HEK293 (cell line): ENCODE data around the gene RASGRP3.

Experiments used
- CTCF ChIA-PET: fragments of 350-600 bp; formaldehyde crosslinking; extraction: SDS; loops from one replicate; lab custom pipeline; 2021; ENCODE audit warnings: antibody characterized with exemption; lab: Yijun Ruan, JAX
- POLR2A ChIA-PET: fragments of 300-600 bp; formaldehyde crosslinking; extraction: SDS; loops from one replicate; lab custom pipeline; 2020; ENCODE audit warnings: antibody characterized with exemption, inconsistent platforms; lab: Yijun Ruan, JAX
- H3K27ac ChIP-seq: fragments of 200-500 bp; sonication (Bioruptor generic); 2 replicates; pipeline ENCODE4 v1.5.1; 2014; ENCODE audit warnings: low read depth, low read length, control low read depth, inconsistent platforms; ENCODE audit errors: extremely low read depth
- H3K36me3 ChIP-seq, 2 experiments: fragments of 200-500 bp in 1 of 2; sonication (Bioruptor generic) in 1 of 2; 1 replicate in 1 of 2; 2 replicates in 1 of 2; pipeline ENCODE4 v1.5.1; 2014 to 2017; ENCODE audit warnings: inconsistent platforms in 2 of 2, low read length in 2 of 2; ENCODE audit not compliant: control insufficient read depth in 2 of 2, insufficient read depth in 1 of 2
- H3K4me1 ChIP-seq: fragments of 200-500 bp; sonication (Bioruptor generic); 2 replicates; pipeline ENCODE4 v1.5.1; 2014; ENCODE audit warnings: mild to moderate bottlenecking, low read length, inconsistent platforms; ENCODE audit not compliant: control insufficient read depth, insufficient read depth
- H3K4me3 ChIP-seq: 2 replicates; pipeline ENCODE4 v1.5.1; 2011; ENCODE audit warnings: low read depth, mild to moderate bottlenecking, control low read depth, low read length, moderate library complexity
- H3K9me3 ChIP-seq: fragments of 200-500 bp; sonication (Bioruptor generic); 2 replicates; pipeline ENCODE4 v1.5.1; 2014; ENCODE audit warnings: low read depth, low read length, inconsistent platforms; ENCODE audit not compliant: control insufficient read depth, insufficient read depth
- AEBP2 ChIP-seq: fragments of 450-650 bp; formaldehyde crosslinking; IDR thresholded peaks from 2 replicates; pipeline ENCODE4 v1.5.1; 2016; ENCODE audit warnings: missing biosample characterization, missing genetic modification characterization, borderline replicate concordance
- PRDM4 ChIP-seq: fragments of 450-650 bp; formaldehyde crosslinking; IDR thresholded peaks from 2 replicates; pipeline ENCODE4 v1.5.1; 2017; ENCODE audit warnings: missing biosample characterization, missing genetic modification characterization
- ZBTB7A ChIP-seq: fragments of 450-650 bp; formaldehyde crosslinking; IDR thresholded peaks from 2 replicates; pipeline ENCODE4 v1.5.1; 2016; ENCODE audit warnings: low read depth, missing biosample characterization, missing genetic modification characterization
- ZNF10 ChIP-seq: fragments of 450-650 bp; formaldehyde crosslinking; IDR thresholded peaks from 2 replicates; pipeline ENCODE4 v1.5.1; 2017; ENCODE audit warnings: missing biosample characterization, missing genetic modification characterization
- ZNF132 ChIP-seq: fragments of 450-650 bp; formaldehyde crosslinking; IDR thresholded peaks from 2 replicates; pipeline ENCODE4 v1.5.1; 2017; ENCODE audit warnings: missing biosample characterization, missing genetic modification characterization, borderline replicate concordance
- ZNF138 ChIP-seq: fragments of 450-650 bp; formaldehyde crosslinking; IDR thresholded peaks from 2 replicates; pipeline ENCODE4 v1.5.1; 2016; ENCODE audit warnings: missing biosample characterization, missing genetic modification characterization, borderline replicate concordance
- ZNF211 ChIP-seq: fragments of 450-650 bp; formaldehyde crosslinking; IDR thresholded peaks from 2 replicates; pipeline ENCODE4 v1.5.1; 2016; ENCODE audit warnings: low read depth, missing biosample characterization, missing genetic modification characterization
- ZNF223 ChIP-seq: fragments of 450-650 bp; formaldehyde crosslinking; IDR thresholded peaks from 2 replicates; pipeline ENCODE4 v1.5.1; 2016; ENCODE audit warnings: missing biosample characterization, missing genetic modification characterization
- ZNF302 ChIP-seq: fragments of 450-650 bp; formaldehyde crosslinking; IDR thresholded peaks from 2 replicates; pipeline ENCODE4 v1.5.1; 2016; ENCODE audit warnings: missing biosample characterization, missing genetic modification characterization, low read depth
- ZNF311 ChIP-seq: fragments of 450-650 bp; formaldehyde crosslinking; IDR thresholded peaks from 2 replicates; pipeline ENCODE4 v1.5.1; 2017; ENCODE audit warnings: missing biosample characterization, missing genetic modification characterization, borderline replicate concordance
- ZNF37A ChIP-seq: fragments of 450-650 bp; IDR thresholded peaks from 2 replicates; pipeline ENCODE4 v1.5.1; 2018; ENCODE audit warnings: missing biosample characterization, missing genetic modification characterization
- ZNF433 ChIP-seq: fragments of 450-650 bp; formaldehyde crosslinking; IDR thresholded peaks from 2 replicates; pipeline ENCODE4 v1.5.1; 2016; ENCODE audit warnings: missing biosample characterization, missing genetic modification characterization, low read depth
- ZNF561 ChIP-seq: fragments of 450-650 bp; IDR thresholded peaks from 2 replicates; pipeline ENCODE4 v1.5.1; 2018; ENCODE audit warnings: missing biosample characterization, missing genetic modification characterization, borderline replicate concordance
- ZNF621 ChIP-seq: fragments of 450-650 bp; formaldehyde crosslinking; IDR thresholded peaks from 2 replicates; pipeline ENCODE4 v1.5.1; 2017; ENCODE audit warnings: missing biosample characterization, missing genetic modification characterization
- ZNF658 ChIP-seq: fragments of 450-650 bp; formaldehyde crosslinking; IDR thresholded peaks from 2 replicates; pipeline ENCODE4; 2016; ENCODE audit warnings: missing biosample characterization, missing genetic modification characterization
- ZNF785 ChIP-seq: fragments of 450-650 bp; formaldehyde crosslinking; IDR thresholded peaks from 2 replicates; pipeline ENCODE4 v1.5.1; 2016; ENCODE audit warnings: missing biosample characterization, missing genetic modification characterization
- ZNF837 ChIP-seq: fragments of 450-650 bp; formaldehyde crosslinking; IDR thresholded peaks from 2 replicates; pipeline ENCODE4 v1.5.1; 2016; ENCODE audit warnings: missing biosample characterization, missing genetic modification characterization
- ZSCAN4 ChIP-seq: fragments of 450-650 bp; formaldehyde crosslinking; IDR thresholded peaks from 2 replicates; pipeline ENCODE4 v1.5.1; 2017; ENCODE audit warnings: missing biosample characterization, missing genetic modification characterization
- ZSCAN5A ChIP-seq: fragments of 450-650 bp; formaldehyde crosslinking; IDR thresholded peaks from 2 replicates; pipeline ENCODE4 v1.5.1; 2016; ENCODE audit warnings: missing biosample characterization, missing genetic modification characterization

Gene RASGRP3

GRCh38 chr2:33579227-33579626, 102.8 kb downstream of the RASGRP3 start (continued):
- no peak for TF ChIP-seq ZBTB7A (tag by site-specific recombination)
- TF ChIP-seq ZNF785: no peak
- TF ChIP-seq PRDM4 (tag by site-specific recombination): no peak
- no peak for TF ChIP-seq ZNF302 (tag by site-specific recombination)
- no peak for TF ChIP-seq ZNF837 (tag by site-specific recombination)
- no peak for TF ChIP-seq ZSCAN4 (tag by site-specific recombination)
- no peak for TF ChIP-seq ZNF37A (tag by site-specific recombination)
- TF ChIP-seq ZNF132 (tag by site-specific recombination): no peak
- TF ChIP-seq ZNF658 (tag by site-specific recombination): no peak

GRCh38 chr2:33581872-33582271, 105.4 kb downstream of the RASGRP3 start:
- H3K4me1 ChIP-seq: no peaks in the 10 kb centered on the region
- no peak for TF ChIP-seq ZNF10
- no peak for TF ChIP-seq ZNF561 (tag by site-specific recombination)
- no peak for TF ChIP-seq ZNF138
- no peak for TF ChIP-seq ZNF311 (tag by site-specific recombination)
- TF ChIP-seq ZNF211: no peak
- no peak for TF ChIP-seq ZSCAN5A (tag by site-specific recombination)
- no peak for TF ChIP-seq AEBP2 (tag by site-specific recombination)
- TF ChIP-seq ZNF223: no peak
- TF ChIP-seq ZNF621: no peak
- TF ChIP-seq ZNF433 (tag by site-specific recombination): no peak
- H3K36me3 ChIP-seq: peaks cover 12 to 33% of the 10 kb centered on the region in 2 experiments; a peak in 2 of 3 replicates
- no peak overlapping the region for H3K27ac ChIP-seq
- H3K9me3 ChIP-seq: no peaks in the 10 kb centered on the region
- ChIA-PET POLR2A (no interaction called here), CTCF (interaction anchor here (0.8 to 2.5 kb wide), 4 partner anchors 106 to 168 kb away, joined by 3 to 21 read pairs (median 8); no protein-coding TSS in a partner anchor)
- no peak overlapping the region for H3K4me3 ChIP-seq
